A549 treated with dexamethasone at 1 μM for 4 hours (cell line): Measurements from ENCODE around the gene FBXL12. TPM values are rescaled to one million over a fixed set of nuclear protein-coding genes. Genes with fewer than 3 reads are reported as not detected.

Source experiments
- total RNA-seq: library from RNA; stranded (reverse); fragments of 200-300 nt; extraction: Qiagen RNA extraction; gene quantifications from 5 replicates; pipeline ENCODE4 v1.2.3, GENCODE V29; 2022

FBXL12 gene
- total RNA-seq, result 12.9 to 14.1 TPM (median 13.4 TPM) in 5 replicates

GRCh38 chr19:9818734-9819595 is at the start of gene FBXL12:
Gene FBXL12, minus strand, starts transcription at chr19:9819079. Its CDS starts 266 bp downstream, at chr19:9818813.

GRCh38 chr19:9834726-9835506 is 16.0 kb upstream of the FBXL12 start, which contains the start of gene PIN1:
Gene PIN1, plus strand, starts transcription at chr19:9835318. Its CDS starts 27 bp downstream, at chr19:9835345.

DNA sequence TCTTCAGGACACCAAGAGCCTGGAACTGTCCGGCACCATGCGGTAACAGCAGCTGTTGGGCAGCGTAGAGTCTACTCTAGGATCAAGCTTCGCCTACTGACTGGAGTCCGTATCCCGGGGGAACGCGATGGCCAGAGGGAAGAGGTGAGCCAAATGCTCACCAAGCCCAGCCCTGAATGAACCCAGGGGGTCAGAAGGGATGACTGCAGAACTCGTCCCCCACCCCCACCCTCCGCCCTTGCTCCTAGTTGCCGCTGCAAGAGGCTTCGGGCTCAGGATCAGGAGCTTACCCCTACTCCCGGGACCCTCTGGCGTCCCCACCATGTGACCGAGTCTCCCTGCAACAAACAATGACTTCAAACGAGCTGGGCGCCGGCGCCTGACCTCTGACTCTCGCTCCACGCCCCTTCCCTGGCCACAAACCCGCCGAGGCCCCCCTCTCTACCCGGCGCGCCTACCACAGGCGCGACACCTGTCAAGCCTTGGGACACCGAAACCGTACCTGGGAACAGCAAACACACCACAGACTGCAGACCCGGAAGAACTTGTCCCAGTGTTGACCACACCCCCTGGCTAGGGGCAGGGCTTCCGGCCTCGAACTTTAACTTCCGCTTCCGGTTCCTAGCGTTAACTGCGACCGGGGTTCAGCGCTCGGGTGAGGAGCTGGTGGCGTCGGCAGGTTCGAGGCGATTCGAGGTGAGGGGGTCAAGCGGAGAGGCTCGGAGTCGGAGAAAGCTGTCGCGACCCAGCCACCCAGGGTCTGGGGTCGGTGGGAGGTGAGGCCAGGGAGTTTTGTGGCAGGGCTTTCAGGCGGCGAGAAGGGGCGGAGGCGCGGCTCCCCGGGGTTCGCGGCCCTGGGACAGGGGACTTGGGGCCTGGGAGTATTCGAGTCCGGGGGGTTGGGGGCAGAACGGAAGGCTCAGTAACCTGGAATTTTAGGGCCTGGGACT is 8.7 kb upstream of the FBXL12 start, which contains the start of gene UBL5:
TSS of gene UBL5 (plus strand) at position 630 of the 950 bp plus-strand sequence. CDS start 420 bp downstream, outside the sequence.

GRCh38 chr19:9768175-9769112 is 50.4 kb downstream of the FBXL12 start, which contains the start of gene ZNF846:
Gene ZNF846, minus strand, starts transcription at chr19:9768738. Its CDS starts 3,788 bp downstream, at chr19:9764950.

Other genes with a start within 250 kb of the FBXL12 start
- gene ZNF121, start 234.6 kb downstream of the FBXL12 start, total RNA-seq, result 3.7 to 4.7 TPM (median 4.0 TPM) in 5 replicates
- 7.9 to 12.9 TPM (median 9.1 TPM) in 5 replicates for gene ZNF561, start 197.8 kb downstream of the FBXL12 start, total RNA-seq
- 5.6 to 7.8 TPM (median 6.3 TPM) in 5 replicates for gene ZNF562, start 144.0 kb downstream of the FBXL12 start, total RNA-seq
- gene ZNF846, start 50.3 kb downstream of the FBXL12 start, total RNA-seq, result 0.54 to 0.91 TPM (median 0.84 TPM) in 5 replicates
- 369 to 496 TPM (median 381 TPM) in 5 replicates for gene UBL5, start 8.8 kb upstream of the FBXL12 start, total RNA-seq
- 54.0 to 74.6 TPM (median 72.3 TPM) in 5 replicates for gene PIN1, start 16.2 kb upstream of the FBXL12 start, total RNA-seq
- gene OLFM2, start 117.4 kb upstream of the FBXL12 start, total RNA-seq, result 7.8 to 11.7 TPM (median 10.4 TPM) in 5 replicates
- 2.4 to 3.8 TPM (median 3.0 TPM) in 5 replicates for gene COL5A3, start 191.4 kb upstream of the FBXL12 start, total RNA-seq
- 0.18 to 0.42 TPM (median 0.27 TPM) in 5 replicates for gene RDH8, start 194.4 kb upstream of the FBXL12 start, total RNA-seq